ENCODE results near the gene OR6A2. TPM values are rescaled to one million over a fixed set of nuclear protein-coding genes. Genes with fewer than 3 reads are reported as not detected.

Gene OR6A2
- total and polyA plus RNA-seq, 2 donors (not counting 3 experiments of a cell fraction or from before 2014, with no cell fraction given), result 0.06 to 0.27 TPM

DNA sequence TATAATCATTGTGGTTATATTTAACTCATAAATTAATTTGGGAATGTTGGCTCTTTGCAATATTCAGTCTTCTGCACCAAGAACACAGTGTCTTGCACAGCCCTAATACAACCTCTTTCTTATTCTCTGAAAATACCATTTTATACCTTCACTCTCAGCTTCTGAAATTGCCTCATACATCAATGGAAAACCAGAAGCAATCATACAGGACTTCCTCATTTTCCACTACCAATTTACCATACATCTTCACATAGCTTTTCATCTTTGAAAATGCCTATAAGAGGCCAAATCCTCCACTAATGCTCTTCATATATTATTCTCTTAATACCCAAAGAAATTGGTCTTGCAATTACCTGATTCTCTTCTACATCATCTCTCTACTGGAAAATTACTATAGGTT lies 21.0 kb downstream of the OR6A2 start:
- dilution Hi-C loops (cut with MboI; ENCODE audit: extremely low pct_ligation_motif_present, low sequenced_read_pairs), result no loop called here
- DNase-seq (ENCODE audit: low read depth, low spot score) (no peak), FAIRE-seq (no peak)
- Histone ChIP-seq H3K4me2 (ENCODE audit: insufficient read depth, low read length) (no peak overlapping the region), H3K9ac (replicated peaks; ENCODE audit: extremely low read depth, insufficient read depth, low read length) (no peak overlapping the region), H3K27ac (ENCODE audit: insufficient read depth, low read depth, low read length) (no peak overlapping the region), H3K79me2 (ENCODE audit: control insufficient read depth, insufficient read depth, low read length) (no peaks in the 10 kb centered on the region), H3K27me3 (ENCODE audit: control insufficient read depth in 2 of 2, insufficient read depth in 2 of 2, low read length in 2 of 2) (no peaks in the 10 kb centered on the region), H4K20me1 (replicated peaks; ENCODE audit: control insufficient read depth, extremely low read depth, insufficient read depth, low read length) (no peaks in the 10 kb centered on the region), H3K9me3 (replicated peaks; ENCODE audit: control insufficient read depth, insufficient read depth, low read length) (no peaks in the 10 kb centered on the region), H3K4me3 (replicated peaks in 1 of 3; ENCODE audit: insufficient read depth in 1 of 3, low read depth in 1 of 3, low read length in 3 of 3) (no peak overlapping the region), H3K4me1 (ENCODE audit: control insufficient read depth, extremely low read depth, insufficient read depth, low read length) (no peaks in the 10 kb centered on the region), H3K9me1 (replicated peaks; ENCODE audit: control insufficient read depth, extremely low read depth, insufficient read depth, low read length) (no peaks in the 10 kb centered on the region), H3K36me3 (ENCODE audit: control insufficient read depth in 2 of 2, extremely low read depth in 1 of 2, insufficient read depth in 2 of 2, low read length in 2 of 2) (no peaks in the 10 kb centered on the region), H2AFZ (ENCODE audit: low read depth, low read length) (no peak overlapping the region)
- no TSS peak for BruUV-seq (replicated peaks)
- ChIA-PET CTCF (interaction anchor here (1.1 to 1.6 kb wide), 2 partner anchors 21 to 24 kb away, joined by 3 to 7 read pairs; no protein-coding TSS in a partner anchor), POLR2A (no interaction called here)
- intact Hi-C loops (cut with micrococcal nuclease), result no loop called here
- TF ChIP-seq JUN (IDR thresholded peaks at IDR 0.05; ENCODE audit: borderline replicate concordance, insufficient read depth, insufficient read length, low read depth) (no peak), POLR2A (IDR thresholded peaks at IDR 0.05; ENCODE audit: low read depth, low read length) (no peak), GATA2 (IDR thresholded peaks at IDR 0.05; ENCODE audit: insufficient read depth, insufficient read length, low read depth, low read length) (no peak), MYC (IDR thresholded peaks at IDR 0.05; ENCODE audit: low read depth, low read length) (no peak), POLR2AphosphoS5 (IDR thresholded peaks at IDR 0.05; ENCODE audit: insufficient read depth, low read depth, low read length) (no peak)
- TF ChIP-seq, protein P1, sequence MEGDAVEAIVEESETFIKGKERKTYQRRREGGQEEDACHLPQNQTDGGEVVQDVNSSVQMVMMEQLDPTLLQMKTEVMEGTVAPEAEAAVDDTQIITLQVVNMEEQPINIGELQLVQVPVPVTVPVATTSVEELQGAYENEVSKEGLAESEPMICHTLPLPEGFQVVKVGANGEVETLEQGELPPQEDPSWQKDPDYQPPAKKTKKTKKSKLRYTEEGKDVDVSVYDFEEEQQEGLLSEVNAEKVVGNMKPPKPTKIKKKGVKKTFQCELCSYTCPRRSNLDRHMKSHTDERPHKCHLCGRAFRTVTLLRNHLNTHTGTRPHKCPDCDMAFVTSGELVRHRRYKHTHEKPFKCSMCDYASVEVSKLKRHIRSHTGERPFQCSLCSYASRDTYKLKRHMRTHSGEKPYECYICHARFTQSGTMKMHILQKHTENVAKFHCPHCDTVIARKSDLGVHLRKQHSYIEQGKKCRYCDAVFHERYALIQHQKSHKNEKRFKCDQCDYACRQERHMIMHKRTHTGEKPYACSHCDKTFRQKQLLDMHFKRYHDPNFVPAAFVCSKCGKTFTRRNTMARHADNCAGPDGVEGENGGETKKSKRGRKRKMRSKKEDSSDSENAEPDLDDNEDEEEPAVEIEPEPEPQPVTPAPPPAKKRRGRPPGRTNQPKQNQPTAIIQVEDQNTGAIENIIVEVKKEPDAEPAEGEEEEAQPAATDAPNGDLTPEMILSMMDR (IDR thresholded peaks at IDR 0.05; ENCODE audit: extremely low read depth in 1 of 2, insufficient read depth in 1 of 2, low read depth in 1 of 2, low read length in 2 of 2), result no peak
